Caco-2 (cell line): Measurements from ENCODE around the gene ZFR2. TPM values are rescaled to one million over a fixed set of nuclear protein-coding genes. Genes with fewer than 3 reads are reported as not detected.

ENCODE experiments used
- Bru-seq: library from RNA; stranded (reverse); fragments of 400-500 nt; gene quantifications from one replicate; lab custom pipeline; 2021; lab: Mats Ljungman, UMichigan
- BruChase-seq, 2 experiments: library from RNA; stranded (reverse); fragments of 400-500 nt; gene quantifications; one replicate each; lab custom pipeline; 2021; lab: Mats Ljungman, UMichigan
- BruUV-seq: library from RNA; stranded (reverse); fragments of 400-500 nt; replicated peaks from 2 replicates; lab custom pipeline; 2021; lab: Mats Ljungman, UMichigan
- CTCF ChIA-PET: fragments of 300-600 bp; sonication (Branson Sonifier 250); formaldehyde crosslinking; loops from one replicate; lab custom pipeline; 2022; ENCODE audit warnings: antibody characterized with exemption; lab: Charles Lee
- POLR2A ChIA-PET: fragments of 300-600 bp; sonication (Branson Sonifier 250); formaldehyde crosslinking; loops from one replicate; lab custom pipeline; 2022; ENCODE audit warnings: antibody characterized with exemption; lab: Charles Lee
- DNase-seq, 2 experiments: peaks; one replicate each; pipeline versions ENCODE4 v3.0.0 to v3.0.0-alpha.2; 2020 to 2022
- H3K27me3 ChIP-seq: replicated peaks from 2 replicates; pipeline ENCODE4 v1.6.0; 2011; ENCODE audit warnings: low read length; ENCODE audit not compliant: control insufficient read depth, insufficient read depth
- H3K36me3 ChIP-seq: 2 replicates; pipeline ENCODE4 v1.5.1; 2011; ENCODE audit warnings: low read length; ENCODE audit not compliant: control insufficient read depth, insufficient read depth
- H3K4me1 ChIP-seq: fragments of 250-450 bp; sonication (Bioruptor Pico); 2 replicates; pipeline ENCODE4 v1.5.1; 2020; ENCODE audit warnings: mild to moderate bottlenecking
- H3K4me3 ChIP-seq: 2 replicates; pipeline ENCODE4 v1.5.1; 2011; ENCODE audit warnings: low read depth, mild to moderate bottlenecking, control low read depth, low read length
- H3K9me3 ChIP-seq: fragments of 250-450 bp; sonication (Bioruptor Pico); 2 replicates; pipeline ENCODE4 v1.5.1; 2020; ENCODE audit warnings: mild to moderate bottlenecking, moderate library complexity
- H3K27ac Mint-ChIP-seq: one replicate; pipeline ENCODE4 v1.8.0; 2022; ENCODE audit warnings: mixed read lengths; ENCODE audit not compliant: unreplicated experiment
- H3K27me3 Mint-ChIP-seq: one replicate; pipeline ENCODE4 v1.8.0; 2022; ENCODE audit warnings: mixed read lengths; ENCODE audit not compliant: insufficient read depth, unreplicated experiment
- H3K36me3 Mint-ChIP-seq: one replicate; pipeline ENCODE4 v1.8.0; 2022; ENCODE audit warnings: mild to moderate bottlenecking, mixed read lengths; ENCODE audit not compliant: insufficient read depth, unreplicated experiment
- H3K4me1 Mint-ChIP-seq: one replicate; pipeline ENCODE4 v1.8.0; 2022; ENCODE audit warnings: low read depth, mixed read lengths; ENCODE audit not compliant: unreplicated experiment
- H3K4me3 Mint-ChIP-seq: one replicate; pipeline ENCODE4 v1.8.0; 2022; ENCODE audit warnings: mild to moderate bottlenecking, moderate library complexity, mixed read lengths; ENCODE audit not compliant: unreplicated experiment
- H3K9me3 Mint-ChIP-seq: one replicate; pipeline ENCODE4 v1.8.0; 2022; ENCODE audit warnings: mixed read lengths; ENCODE audit not compliant: unreplicated experiment
- CTCF ChIP-seq, 2 experiments: fragments of 200-600 bp in 1 of 2; IDR thresholded peaks; 1 replicate in 1 of 2; 2 replicates in 1 of 2; pipeline versions ENCODE4 v1.5.1 to v1.8.0; 2011 to 2022; ENCODE audit warnings: antibody characterized with exemption in 1 of 2, control low read depth in 1 of 2, inconsistent platforms in 1 of 2, low read depth in 1 of 2, low read length in 1 of 2, mild to moderate bottlenecking in 1 of 2, moderate library complexity in 1 of 2; ENCODE audit not compliant: insufficient read depth in 1 of 2, severe bottlenecking in 1 of 2, unreplicated experiment in 1 of 2
- intact Hi-C: fragments of 100-400 bp; cut with micrococcal nuclease; formaldehyde crosslinking; loops from one replicate; pipeline ENCODE4 v1.10.0; 2022; ENCODE audit not compliant: unreplicated experiment
- long read RNA-seq: library from polyadenylated mRNA; stranded (forward); transcript quantifications from one replicate; pipeline ENCODE4 v2.0.0, GENCODE V29; 2022
- total RNA-seq: library from RNA; stranded (reverse); gene quantifications from 2 replicates; pipeline ENCODE4 v1.2.3, GENCODE V29; 2022

ZFR2 gene
- not detected in 2 replicates for total RNA-seq
- percentile 8 among the genes with signal in this experiment for Bru-seq, nascent RNA
- BruChase-seq, experiment 1, labeled RNA remaining after a 2-hour chase = percentile 1 among the genes with signal in this experiment
- percentile 6 among the genes with signal in this experiment for BruChase-seq, experiment 2, labeled RNA remaining after a 6-hour chase
- long read RNA-seq = 0 reads

GRCh38 chr19:3868770-3869456, at the start of gene ZFR2:
TSS of gene ZFR2 (minus strand) at chr19:3869038. CDS start at chr19:3869017, 21 bp downstream.
- Histone ChIP-seq H3K4me1 (no peaks in the 10 kb centered on the region), H3K36me3 (no peaks in the 10 kb centered on the region), H3K4me3 (no peak within 1 kb of the TSS), H3K9me3 (no peaks in the 10 kb centered on the region), H3K27me3 (no peaks in the 10 kb centered on the region)
- Mint-ChIP-seq H3K9me3 (peaks cover 7% of the 10 kb centered on the region), H3K27me3 (peaks cover 19% of the 10 kb centered on the region), H3K4me1 (no peaks in the 10 kb centered on the region), H3K36me3 (peaks cover 5% of the 10 kb centered on the region), H3K4me3 (peak within 1 kb of the TSS; percentile 35), H3K27ac (no peak within 1 kb of the TSS)
- peak in 1 of 2 experiments; percentile 52 for DNase-seq
- no TSS peak for BruUV-seq
- no peak for TF ChIP-seq CTCF (IDR thresholded peaks at IDR 0.05; ENCODE audit: insufficient read depth in 1 of 2, low read depth in 1 of 2, low read length in 1 of 2, severe bottlenecking in 1 of 2, unreplicated experiment in 1 of 2)
- POLR2A ChIA-PET = no interaction called here
- intact Hi-C loops = no loop called here
- CTCF ChIA-PET = no interaction called here

GRCh38 chr19:3916033-3916432, 47.2 kb upstream of the ZFR2 start:
- Mint-ChIP-seq H3K4me1 (no peaks in the 10 kb centered on the region), H3K9me3 (no peaks in the 10 kb centered on the region), H3K27me3 (peaks cover 3% of the 10 kb centered on the region), H3K27ac (no peak overlapping the region), H3K36me3 (no peaks in the 10 kb centered on the region), H3K4me3 (no peak overlapping the region)
- intact Hi-C loops = no loop called here
- ChIA-PET POLR2A (no interaction called here), CTCF (no interaction called here)
- H3K4me1 ChIP-seq = no peaks in the 10 kb centered on the region
- H3K27me3 ChIP-seq = no peaks in the 10 kb centered on the region
- peaks cover 4% of the 10 kb centered on the region; the same call in 1 of the 2 replicates for H3K9me3 ChIP-seq
- no TSS peak for BruUV-seq
- TF ChIP-seq CTCF (IDR thresholded peaks at IDR 0.05; ENCODE audit: insufficient read depth in 1 of 2, low read depth in 1 of 2, low read length in 1 of 2, severe bottlenecking in 1 of 2, unreplicated experiment in 1 of 2) = no peak
- no peak overlapping the region for H3K4me3 ChIP-seq
- no peak for DNase-seq
- no peaks in the 10 kb centered on the region for H3K36me3 ChIP-seq

- Histone ChIP-seq H3K4me3 (no peak overlapping the region), H3K4me1 (no peaks in the 10 kb centered on the region), H3K36me3 (no peaks in the 10 kb centered on the region), H3K9me3 (0 out of 2 replicates have a peak, but pooled peaks cover 7% of the 10 kb centered on the region), H3K27me3 (no peaks in the 10 kb centered on the region)
- DNase-seq = no peak
- H3K27me3 Mint-ChIP-seq = peaks cover 3% of the 10 kb centered on the region
- H3K27ac Mint-ChIP-seq = no peak overlapping the region
- no peak for TF ChIP-seq CTCF (IDR thresholded peaks at IDR 0.05; ENCODE audit: insufficient read depth in 1 of 2, low read depth in 1 of 2, low read length in 1 of 2, severe bottlenecking in 1 of 2, unreplicated experiment in 1 of 2)
- intact Hi-C loops = no loop called here
- no peak overlapping the region for H3K4me3 Mint-ChIP-seq
- no peaks in the 10 kb centered on the region for H3K9me3 Mint-ChIP-seq
- ChIA-PET POLR2A (no interaction called here), CTCF (interaction anchor here (0.6 kb wide), 2 partner anchors 65 to 81 kb away, joined by 3 to 7 read pairs; no protein-coding TSS in a partner anchor)
- no peaks in the 10 kb centered on the region for H3K36me3 Mint-ChIP-seq
- no peaks in the 10 kb centered on the region for H3K4me1 Mint-ChIP-seq
- BruUV-seq = no TSS peak
These were observed 45.4 kb upstream of the ZFR2 start for GRCh38 chr19:3914199-3914598.
